Measurements from ENCODE around the gene DLEC1. TPM values are rescaled to one million over a fixed set of nuclear protein-coding genes. Genes with fewer than 3 reads are reported as not detected.

Gene DLEC1
- total and polyA plus RNA-seq, 2 donors (not counting 1 experiment from before 2014, with no cell fraction given), result 0.52 to 2.1 TPM

GRCh38 chr3:38165722-38166387, 126.8 kb downstream of the DLEC1 start:
- Mint-ChIP-seq H3K27ac (peak overlapping the region; percentile 100), H3K4me1 (peaks cover 56% of the 10 kb centered on the region), H3K9me3 (ENCODE audit: insufficient read depth) (no peaks in the 10 kb centered on the region), H3K27me3 (no peaks in the 10 kb centered on the region), H3K4me3 (peak overlapping the region; percentile 94)
- POLR2A ChIA-PET, result interaction anchor here (0.8 to 4.9 kb wide), 3 partner anchors 17 to 28 kb away, joined by 5 to 75 read pairs (median 5); partner anchors contain the start of genes ACAA1 and MYD88
- peak overlapping the region; percentile 74 for H2AFZ ChIP-seq (ENCODE audit: insufficient read depth, low read depth, low read length, poor library complexity, severe bottlenecking)
- peaks cover 21 to 28% of the 10 kb centered on the region in 2 donors for H3K4me1 ChIP-seq (ENCODE audit: control insufficient read depth in 2 of 2, insufficient read depth in 2 of 2, low read length in 2 of 2)
- peak overlapping the region; percentile 84 for H3K9ac ChIP-seq (ENCODE audit: low read length)
- H3K79me2 ChIP-seq (ENCODE audit: control insufficient read depth, insufficient read depth, low read length), result peaks cover 54% of the 10 kb centered on the region
- no peaks in the 10 kb centered on the region for H3K27me3 ChIP-seq (replicated peaks in 1 of 4; ENCODE audit: control extremely low read depth in 1 of 4, control insufficient read depth in 3 of 4, insufficient read depth in 4 of 4, low read length in 3 of 4)
- DNase-seq (no peak), ATAC-seq (ENCODE audit: low read depth) (no peak)
- intact Hi-C loops (cut with micrococcal nuclease), result loop anchor here (1.0 to 10.0 kb wide), 4 partner anchors 29 to 1241 kb away; partner anchors contain the start of genes ACAA1, RPSA, SCN11A and WDR48
- H3K36me3 ChIP-seq (replicated peaks in 1 of 2; ENCODE audit: control extremely low read depth in 1 of 2, control insufficient read depth in 1 of 2, extremely low read depth in 1 of 2, insufficient read depth in 2 of 2, low read length in 1 of 2), result no peaks in the 10 kb centered on the region
- peak overlapping the region; percentile 93 for H3K4me2 ChIP-seq (replicated peaks; ENCODE audit: low read depth, low read length, poor library complexity, severe bottlenecking)
- H3K9me3 ChIP-seq (ENCODE audit: control extremely low read depth in 1 of 3, control insufficient read depth in 2 of 3, insufficient read depth in 1 of 3, low read length in 2 of 3), result no peaks in the 10 kb centered on the region
- H4K20me1 ChIP-seq (ENCODE audit: control insufficient read depth, insufficient read depth, low read length, poor library complexity, severe bottlenecking), result peaks cover 32% of the 10 kb centered on the region
- H3K27ac ChIP-seq (ENCODE audit: low read length in 2 of 2), result peak overlapping the region; percentile 98 to 100
- CTCF ChIA-PET, result interaction anchor here (1.1 to 4.3 kb wide), 7 partner anchors 11 to 143 kb away, joined by 3 to 41 read pairs (median 4); partner anchors contain the start of genes ACAA1 and MYD88
- peak overlapping the region; percentile 52 to 97 (median 85) for H3K4me3 ChIP-seq (ENCODE audit: control extremely low read depth in 1 of 5, extremely low read depth in 1 of 5, insufficient read depth in 1 of 5, low read depth in 2 of 5, low read length in 4 of 5)
- WGBS (ENCODE audit: insufficient coverage), result 2% methylated on average over 61 of the region's 62 CpGs
- no peak for TF ChIP-seq EZH2 (IDR thresholded peaks at IDR 0.05; ENCODE audit: borderline replicate concordance, insufficient read depth, low read depth, low read length, poor library complexity, severe bottlenecking)
- no peak for TF ChIP-seq CTCF (IDR thresholded peaks at IDR 0.05)

- ChIA-PET POLR2A (interaction anchor here (4.9 kb wide), 1 partner anchor 29 kb away, joined by 75 read pairs; the partner anchor contains the start of genes ACAA1 and MYD88), CTCF (interaction anchor here (0.7 kb wide), 2 partner anchors 20 to 25 kb away, joined by 3 to 6 read pairs; no protein-coding TSS in a partner anchor)
- no peaks in the 10 kb centered on the region for H3K9me3 Mint-ChIP-seq (ENCODE audit: insufficient read depth)
- peak overlapping the region; percentile 42 for H3K4me3 Mint-ChIP-seq
- Histone ChIP-seq H4K20me1 (ENCODE audit: control insufficient read depth, insufficient read depth, low read length, poor library complexity, severe bottlenecking) (peaks cover 40% of the 10 kb centered on the region), H3K36me3 (replicated peaks in 1 of 2; ENCODE audit: control extremely low read depth in 1 of 2, control insufficient read depth in 1 of 2, extremely low read depth in 1 of 2, insufficient read depth in 2 of 2, low read length in 1 of 2) (no peaks in the 10 kb centered on the region), H3K4me3 (ENCODE audit: control extremely low read depth in 1 of 5, extremely low read depth in 1 of 5, insufficient read depth in 1 of 5, low read depth in 2 of 5, low read length in 4 of 5) (no peak overlapping the region), H3K4me2 (replicated peaks; ENCODE audit: low read depth, low read length, poor library complexity, severe bottlenecking) (no peak overlapping the region), H3K9ac (ENCODE audit: low read length) (no peak overlapping the region), H3K4me1 (ENCODE audit: control insufficient read depth in 2 of 2, insufficient read depth in 2 of 2, low read length in 2 of 2) (peaks cover 21 to 28% of the 10 kb centered on the region in 2 donors), H3K79me2 (ENCODE audit: control insufficient read depth, insufficient read depth, low read length) (peaks cover 72% of the 10 kb centered on the region), H3K27ac (ENCODE audit: low read length in 2 of 2) (no peak overlapping the region), H3K27me3 (replicated peaks in 1 of 4; ENCODE audit: control extremely low read depth in 1 of 4, control insufficient read depth in 3 of 4, insufficient read depth in 4 of 4, low read length in 3 of 4) (no peaks in the 10 kb centered on the region), H2AFZ (ENCODE audit: insufficient read depth, low read depth, low read length, poor library complexity, severe bottlenecking) (no peak overlapping the region), H3K9me3 (ENCODE audit: control extremely low read depth in 1 of 3, control insufficient read depth in 2 of 3, insufficient read depth in 1 of 3, low read length in 2 of 3) (no peaks in the 10 kb centered on the region)
- H3K4me1 Mint-ChIP-seq, result peaks cover 66% of the 10 kb centered on the region
- no CpG with 5 or more reads among the region's 4 CpGs for WGBS (ENCODE audit: insufficient coverage)
- TF ChIP-seq EZH2 (IDR thresholded peaks at IDR 0.05; ENCODE audit: borderline replicate concordance, insufficient read depth, low read depth, low read length, poor library complexity, severe bottlenecking) (no peak), CTCF (IDR thresholded peaks at IDR 0.05) (no peak)
- intact Hi-C loops (cut with micrococcal nuclease), result loop anchor here (10.0 kb wide), 1 partner anchor 887 kb away; the partner anchor contains the start of genes SCN11A and WDR48
- no peak overlapping the region for H3K27ac Mint-ChIP-seq
- ATAC-seq (ENCODE audit: low read depth) (no peak), DNase-seq (no peak)
- no peaks in the 10 kb centered on the region for H3K27me3 Mint-ChIP-seq
Measured at GRCh38 chr3:38167591-38167990, 128.6 kb downstream of the DLEC1 start.

Data from B cell (primary cell).